Measurements from ENCODE around the gene ID2.

The ID2 gene

DNA sequence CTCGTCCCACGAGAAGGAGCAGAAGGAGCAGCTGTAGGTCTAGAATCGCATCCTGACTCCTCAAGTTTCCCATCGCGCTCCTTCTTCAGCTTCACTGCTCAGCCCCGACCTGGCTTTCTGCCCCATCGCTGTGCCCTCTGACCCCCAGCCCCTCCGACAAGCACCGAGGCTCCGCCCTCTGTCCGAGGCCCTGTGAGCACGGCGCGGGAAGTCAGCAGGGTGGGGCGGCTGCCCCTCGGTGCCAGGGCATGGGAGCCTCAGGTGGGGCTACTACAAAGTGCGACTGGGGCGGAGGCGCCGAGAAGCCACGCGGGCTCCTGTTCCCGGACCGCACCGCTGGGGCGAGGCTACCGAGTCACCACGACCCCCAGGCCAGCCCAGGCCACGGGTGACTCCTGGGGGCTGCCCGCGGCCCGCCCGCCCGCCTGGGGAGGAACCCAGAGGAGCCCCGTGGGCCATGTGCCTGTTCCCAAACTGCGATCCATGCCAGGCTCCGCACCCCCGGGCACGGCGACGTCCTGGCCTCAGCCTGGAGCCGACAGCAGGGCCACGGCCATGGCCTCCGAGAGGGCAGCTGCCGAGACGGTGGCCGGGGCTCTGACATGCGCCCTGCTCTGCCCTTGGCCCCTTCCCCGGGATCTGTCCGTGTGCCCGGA lies 36.6 kb upstream of the ID2 start:
- TF ChIP-seq, protein P1, sequence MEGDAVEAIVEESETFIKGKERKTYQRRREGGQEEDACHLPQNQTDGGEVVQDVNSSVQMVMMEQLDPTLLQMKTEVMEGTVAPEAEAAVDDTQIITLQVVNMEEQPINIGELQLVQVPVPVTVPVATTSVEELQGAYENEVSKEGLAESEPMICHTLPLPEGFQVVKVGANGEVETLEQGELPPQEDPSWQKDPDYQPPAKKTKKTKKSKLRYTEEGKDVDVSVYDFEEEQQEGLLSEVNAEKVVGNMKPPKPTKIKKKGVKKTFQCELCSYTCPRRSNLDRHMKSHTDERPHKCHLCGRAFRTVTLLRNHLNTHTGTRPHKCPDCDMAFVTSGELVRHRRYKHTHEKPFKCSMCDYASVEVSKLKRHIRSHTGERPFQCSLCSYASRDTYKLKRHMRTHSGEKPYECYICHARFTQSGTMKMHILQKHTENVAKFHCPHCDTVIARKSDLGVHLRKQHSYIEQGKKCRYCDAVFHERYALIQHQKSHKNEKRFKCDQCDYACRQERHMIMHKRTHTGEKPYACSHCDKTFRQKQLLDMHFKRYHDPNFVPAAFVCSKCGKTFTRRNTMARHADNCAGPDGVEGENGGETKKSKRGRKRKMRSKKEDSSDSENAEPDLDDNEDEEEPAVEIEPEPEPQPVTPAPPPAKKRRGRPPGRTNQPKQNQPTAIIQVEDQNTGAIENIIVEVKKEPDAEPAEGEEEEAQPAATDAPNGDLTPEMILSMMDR (IDR thresholded peaks at IDR 0.05; ENCODE audit: low read depth, low read length), result no peak
- no peak for DNase-seq
- no peaks in the 10 kb centered on the region for H3K36me3 ChIP-seq
- no peaks in the 10 kb centered on the region for H3K27me3 ChIP-seq
- H3K4me3 ChIP-seq (ENCODE audit: low read depth, low read length), result no peak overlapping the region
- H3K9me3 ChIP-seq, result no peaks in the 10 kb centered on the region
- H3K4me1 ChIP-seq, result no peaks in the 10 kb centered on the region

DNA sequence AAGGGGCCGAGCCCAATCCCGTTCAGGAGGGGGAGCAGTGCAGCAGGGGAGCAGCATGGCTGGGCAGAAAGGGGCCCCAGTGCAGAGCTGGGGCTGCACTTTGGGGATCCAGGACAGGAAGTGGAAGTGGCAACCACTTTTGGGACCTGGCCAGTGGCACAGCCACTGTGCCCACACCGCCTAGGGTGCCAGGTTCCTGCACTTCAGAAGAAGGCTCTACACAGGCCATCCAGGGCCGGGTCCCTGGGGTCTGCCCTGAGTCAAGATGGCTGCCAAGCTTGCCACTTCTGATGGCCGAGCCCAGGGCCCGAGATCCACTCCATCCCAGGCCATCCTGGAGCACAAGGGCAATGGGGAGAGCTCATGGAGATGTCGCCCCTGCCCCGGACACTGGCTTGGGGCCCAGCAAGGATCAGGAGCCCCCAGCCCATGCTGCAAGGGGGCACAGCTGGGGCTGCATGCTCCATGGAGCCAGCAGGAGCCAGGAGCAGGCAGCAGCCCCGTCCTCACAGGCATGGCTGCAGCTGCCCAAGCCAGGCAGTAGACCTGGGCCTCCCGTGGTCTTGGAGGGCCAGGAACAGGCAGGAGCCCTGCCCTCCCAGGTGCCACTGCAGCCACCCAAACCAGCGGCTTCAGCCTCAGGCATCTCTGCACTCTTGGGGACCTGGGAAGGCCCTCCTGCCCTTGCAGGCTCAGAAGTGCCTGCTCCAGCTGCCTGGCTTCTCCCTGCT lies 35.0 kb upstream of the ID2 start:
- no peak for DNase-seq
- TF ChIP-seq, protein P1 (IDR thresholded peaks at IDR 0.05; ENCODE audit: low read depth, low read length), result no peak
- H3K36me3 ChIP-seq, result no peaks in the 10 kb centered on the region
- no peaks in the 10 kb centered on the region for H3K9me3 ChIP-seq
- H3K27me3 ChIP-seq, result no peaks in the 10 kb centered on the region
- no peak overlapping the region for H3K4me3 ChIP-seq (ENCODE audit: low read depth, low read length)
- no peaks in the 10 kb centered on the region for H3K4me1 ChIP-seq

DNA sequence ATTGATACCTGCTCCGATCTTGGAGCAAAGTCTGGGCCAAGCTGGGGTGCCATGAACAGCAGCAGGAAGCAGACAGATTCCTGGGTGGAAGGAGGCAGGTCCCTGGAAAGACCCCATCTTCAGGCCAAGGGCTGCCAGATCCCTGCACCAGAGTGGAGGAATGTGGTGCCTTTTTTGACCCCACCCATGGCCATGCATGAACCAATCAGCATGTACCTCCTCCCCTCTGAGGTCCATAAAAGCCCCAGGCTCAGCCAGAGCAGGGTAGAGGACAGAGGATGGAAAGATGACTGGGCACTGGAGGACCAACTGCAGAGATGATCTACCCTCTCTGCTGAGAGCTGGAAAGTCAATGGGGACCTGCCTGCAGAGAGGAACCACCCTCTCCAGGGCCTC lies 34.4 kb upstream of the ID2 start:
- Histone ChIP-seq H3K4me3 (ENCODE audit: low read depth, low read length) (no peak overlapping the region), H3K9me3 (no peaks in the 10 kb centered on the region), H3K4me1 (no peaks in the 10 kb centered on the region), H3K36me3 (no peaks in the 10 kb centered on the region), H3K27me3 (no peaks in the 10 kb centered on the region)
- TF ChIP-seq, protein P1 (IDR thresholded peaks at IDR 0.05; ENCODE audit: low read depth, low read length), result no peak
- DNase-seq, result no peak

DNA sequence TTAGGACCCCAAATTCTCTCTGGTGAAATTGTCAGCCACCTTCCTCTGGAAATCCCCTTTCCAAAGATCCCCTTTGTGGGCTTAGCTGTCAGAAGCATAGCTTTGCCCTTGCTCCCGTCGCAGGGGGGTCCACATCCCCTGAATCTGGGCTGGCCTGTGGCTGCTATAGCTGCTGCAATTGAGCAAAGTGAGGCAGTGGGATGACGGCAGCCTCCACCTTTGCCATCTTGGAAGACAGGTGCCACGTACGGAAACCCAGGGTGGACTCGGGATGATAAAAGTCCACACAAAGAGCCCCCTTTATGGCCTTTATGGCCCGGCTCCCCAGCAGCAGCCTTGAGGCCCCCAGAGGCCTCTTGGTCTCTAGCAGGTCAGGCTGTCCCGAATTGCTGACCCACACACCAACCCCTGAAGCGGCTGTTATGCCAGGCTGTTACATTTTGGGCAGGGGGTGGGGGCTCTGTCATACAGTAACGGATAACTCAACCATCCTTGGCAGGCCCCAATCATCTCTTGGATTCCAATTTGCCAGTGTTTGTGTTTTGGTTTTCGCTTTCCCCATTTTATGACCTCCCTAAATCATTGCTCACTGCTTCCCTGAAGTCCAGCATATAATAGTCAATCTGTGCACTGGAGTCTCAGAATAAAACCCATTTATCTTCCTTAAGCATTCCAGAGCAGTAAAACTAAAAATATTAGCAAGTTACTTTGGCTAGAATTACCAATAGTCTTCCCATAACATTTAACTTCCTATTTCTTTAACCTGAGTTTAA lies 33.2 kb upstream of the ID2 start:
- TF ChIP-seq, protein P1 (IDR thresholded peaks at IDR 0.05; ENCODE audit: low read depth, low read length), result no peak
- H3K4me3 ChIP-seq (ENCODE audit: low read depth, low read length), result no peak overlapping the region
- no peaks in the 10 kb centered on the region for H3K27me3 ChIP-seq
- no peaks in the 10 kb centered on the region for H3K9me3 ChIP-seq
- DNase-seq, result no peak
- no peaks in the 10 kb centered on the region for H3K36me3 ChIP-seq
- peaks cover 5% of the 10 kb centered on the region; the same call in 1 of the 2 replicates for H3K4me1 ChIP-seq

DNA sequence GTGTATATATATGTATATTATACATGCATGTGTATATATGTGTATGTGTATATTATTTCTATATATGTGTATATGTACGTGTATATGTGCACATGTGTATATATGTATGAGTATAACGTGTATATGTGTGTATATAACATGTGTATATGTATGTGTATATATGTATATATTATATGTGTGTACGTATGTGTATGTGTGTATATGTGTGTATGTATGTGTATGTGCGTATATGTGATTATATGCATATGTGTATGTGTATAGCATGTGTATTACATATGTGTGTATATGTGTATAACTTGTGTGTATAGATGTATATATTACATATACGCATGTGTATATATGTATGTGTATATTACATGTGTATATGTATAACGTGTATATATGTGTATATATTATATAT lies 32.1 kb upstream of the ID2 start:
- no peaks in the 10 kb centered on the region for H3K27me3 ChIP-seq
- no peak for DNase-seq
- TF ChIP-seq, protein P1 (IDR thresholded peaks at IDR 0.05; ENCODE audit: low read depth, low read length), result no peak
- no peaks in the 10 kb centered on the region for H3K36me3 ChIP-seq
- peaks cover 6% of the 10 kb centered on the region; the same call in 1 of the 2 replicates for H3K4me1 ChIP-seq
- H3K4me3 ChIP-seq (ENCODE audit: low read depth, low read length), result no peak overlapping the region
- H3K9me3 ChIP-seq, result no peaks in the 10 kb centered on the region
